ENCODE data around the gene PROSER1. TPM values are rescaled to one million over a fixed set of nuclear protein-coding genes. Genes with fewer than 3 reads are reported as not detected.

The PROSER1 gene
- total RNA-seq, 1 experiment from 2014 or later: 33.5 TPM

- ChIA-PET CTCF (no interaction called here), POLR2A (no interaction called here), RAD21 (ENCODE audit: low non-redundant PET in 1 of 2, low total read pairs in 2 of 2, uncharacterized antibody in 2 of 2, unreplicated experiment in 2 of 2) (no interaction called here)
- no peak overlapping the region for H3K4me2 ChIP-seq (ENCODE audit: low read length)
- H3K4me1 ChIP-seq (ENCODE audit: control insufficient read depth in 1 of 2, insufficient read depth in 2 of 2, low read length in 2 of 2): no peaks in the 10 kb centered on the region
- H3K9ac ChIP-seq (ENCODE audit: low read length): no peak overlapping the region
- no peaks in the 10 kb centered on the region for H3K9me3 ChIP-seq (ENCODE audit: control insufficient read depth in 1 of 2, insufficient read depth in 1 of 2, low read depth in 1 of 2, low read length in 2 of 2)
- no peaks in the 10 kb centered on the region; the same call in 1 of the 2 replicates for H4K20me1 ChIP-seq (ENCODE audit: insufficient read depth)
- no peaks in the 10 kb centered on the region for H3K36me3 ChIP-seq (ENCODE audit: control insufficient read depth in 1 of 2, insufficient read depth in 2 of 2, low read length in 2 of 2)
- BruUV-seq (replicated peaks): no TSS peak
- H3K27me3 ChIP-seq (ENCODE audit: insufficient read depth, low read length): no peaks in the 10 kb centered on the region
- intact Hi-C loops (cut with micrococcal nuclease): loop anchor here (10.0 kb wide), 2 partner anchors 362 to 1632 kb away; no protein-coding TSS in a partner anchor
- ATAC-seq: no peak
- no peak overlapping the region for H2AFZ ChIP-seq (ENCODE audit: low read depth, low read length, poor library complexity, severe bottlenecking)
- no peak for DNase-seq (ENCODE audit: low read depth, low spot score)
- H3K27ac ChIP-seq (ENCODE audit: low read depth, low read length): no peak overlapping the region
- H3K4me3 ChIP-seq (replicated peaks in 1 of 2; ENCODE audit: low read depth in 1 of 2, low read length in 2 of 2): no peak overlapping the region
- H3K79me2 ChIP-seq (ENCODE audit: insufficient read depth, low read length): no peaks in the 10 kb centered on the region
- no peak for TF ChIP-seq YY1 (IDR thresholded peaks at IDR 0.05; ENCODE audit: extremely low read depth, insufficient replicate concordance, low read depth, low read length)
- TF ChIP-seq EZH2phosphoT487 (IDR thresholded peaks at IDR 0.05; ENCODE audit: borderline replicate concordance): no peak
- no peak for TF ChIP-seq TCF7L2 (IDR thresholded peaks at IDR 0.05; ENCODE audit: borderline replicate concordance, extremely low read depth, insufficient read depth, insufficient read length)
- TF ChIP-seq RAD21 (IDR thresholded peaks at IDR 0.05; ENCODE audit: low read depth): no peak
- no peak for TF ChIP-seq SIN3A (IDR thresholded peaks at IDR 0.05; ENCODE audit: low read depth)
- TF ChIP-seq CEBPB (IDR thresholded peaks at IDR 0.05; ENCODE audit: low read depth): no peak
- no peak for TF ChIP-seq EGR1 (IDR thresholded peaks at IDR 0.05; ENCODE audit: low read depth)
- no peak for TF ChIP-seq REST (IDR thresholded peaks at IDR 0.05; ENCODE audit: low read depth)
- no peak for TF ChIP-seq CTCF (IDR thresholded peaks at IDR 0.05 in 2 of 3, conservative IDR thresholded peaks at IDR 0.05 in 1 of 3; ENCODE audit: borderline replicate concordance in 1 of 3, insufficient read depth in 1 of 3, low read depth in 2 of 3, low read length in 2 of 3)
- no peak for TF ChIP-seq SRF (IDR thresholded peaks at IDR 0.05; ENCODE audit: low read depth)
- TF ChIP-seq ZFX (IDR thresholded peaks at IDR 0.05): no peak
- TF ChIP-seq ZNF274 (IDR thresholded peaks at IDR 0.05; ENCODE audit: low read depth, low read length): no peak
- TF ChIP-seq JUND (IDR thresholded peaks at IDR 0.05): no peak
- TF ChIP-seq EZH2 (IDR thresholded peaks at IDR 0.05): no peak
- no peaks in the 10 kb centered on the region for H3K9me2 ChIP-seq (ENCODE audit: insufficient read depth)
Observed at GRCh38 chr13:39052944-39053343, 15.1 kb upstream of the PROSER1 start.
